HuH-7.5 (cell line): Measurements from ENCODE around the gene NGFR.
"Not testable (repeated sequence)": the region's sequence is repeated elsewhere in the genome, so short reads cannot be mapped to it uniquely, and the experiment has no call there.

Experiments
- DNase-seq: peaks from one replicate; pipeline ENCODE4 v3.0.0; 2011; ENCODE audit warnings: low spot score

NGFR gene

DNA sequence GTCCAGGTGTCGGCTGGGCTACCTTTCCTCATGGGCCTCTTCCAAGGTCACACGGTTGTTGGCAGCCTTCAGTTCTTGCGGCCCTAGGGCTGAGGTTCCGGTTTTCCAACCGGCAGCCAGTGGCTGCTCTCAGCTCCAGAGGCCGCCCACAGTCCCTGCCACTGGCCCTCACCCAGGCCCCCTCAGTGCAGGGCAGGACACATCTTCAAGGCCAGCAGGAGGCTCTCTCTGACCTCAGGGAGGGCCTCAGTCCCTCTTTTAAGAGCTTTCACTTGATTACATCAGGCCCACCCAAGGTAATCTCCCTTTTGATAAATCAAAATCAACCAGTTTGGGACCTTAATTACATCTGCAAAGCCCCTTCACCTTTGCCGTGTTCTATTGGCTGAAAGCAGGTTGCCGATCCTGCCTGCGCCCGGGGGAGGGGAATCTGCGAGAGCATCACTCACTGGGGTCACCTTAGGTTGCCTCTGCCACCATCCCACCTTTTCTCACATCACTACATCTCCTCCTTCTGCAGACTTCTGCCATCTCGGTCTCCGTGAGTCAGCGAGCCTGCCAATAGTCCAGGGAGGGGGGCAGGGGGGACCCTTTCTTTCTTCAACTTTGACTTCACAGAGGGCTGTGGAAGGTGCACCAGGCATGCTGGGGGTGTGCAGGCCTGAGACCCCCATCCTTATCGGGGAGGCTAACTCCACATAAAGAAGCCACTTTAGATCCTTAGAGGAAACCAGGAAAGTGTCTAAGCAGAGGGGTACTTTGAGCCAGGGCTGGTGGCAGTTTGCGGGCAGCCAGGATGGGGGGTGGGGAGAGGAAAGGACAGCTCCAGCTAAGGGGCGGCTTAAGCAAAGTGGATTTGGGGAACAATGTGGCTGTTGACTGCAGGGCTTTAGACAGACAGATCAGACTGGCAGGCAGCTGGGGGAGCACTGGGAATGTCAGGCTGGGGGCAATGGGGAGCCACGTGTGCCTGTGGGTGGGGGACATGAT, 51.7 kb downstream of the NGFR start:
- DNase-seq = no peak

DNA sequence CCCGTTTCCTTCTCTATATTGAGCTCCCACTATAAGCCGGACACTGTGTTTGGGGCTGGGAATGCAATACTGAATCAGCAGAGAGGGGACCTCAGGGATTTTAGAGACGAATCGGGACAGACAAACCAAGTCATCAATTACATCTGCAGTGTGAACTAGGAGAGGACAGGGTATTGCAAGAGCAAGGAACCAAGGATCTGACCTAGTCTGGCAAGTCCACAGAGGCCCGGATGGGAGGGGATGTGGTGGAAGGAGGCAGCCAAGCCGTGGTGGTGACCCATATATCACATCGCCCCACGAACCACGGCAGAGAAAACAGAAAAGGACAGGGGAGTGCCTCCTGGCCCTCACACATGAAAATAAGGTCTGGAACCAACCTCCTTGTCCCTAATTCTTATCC, 52.5 kb downstream of the NGFR start:
- no peak for DNase-seq

DNA sequence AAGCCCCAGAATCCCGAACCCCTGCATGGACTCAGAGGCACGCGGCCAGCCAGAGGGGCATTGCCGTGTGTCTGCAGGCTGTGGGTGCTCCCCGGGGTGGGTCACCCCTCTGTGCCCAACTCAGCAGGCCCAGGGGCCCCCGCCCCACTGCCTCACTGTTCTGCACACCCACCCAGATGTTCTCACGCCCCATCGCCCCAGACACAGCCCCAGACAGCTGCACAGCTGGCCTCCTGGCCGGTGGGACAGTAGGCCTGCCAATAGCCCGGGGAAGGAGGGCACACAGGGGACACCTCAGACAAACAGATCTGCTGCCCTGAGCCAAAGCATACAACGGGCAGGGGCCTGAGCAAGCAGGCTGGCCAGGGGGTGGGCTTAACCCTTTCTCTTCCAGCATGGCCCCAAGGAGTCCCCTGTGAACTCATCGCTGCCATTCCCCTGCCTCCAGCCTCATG, 53.0 kb downstream of the NGFR start:
- DNase-seq = no peak

DNA sequence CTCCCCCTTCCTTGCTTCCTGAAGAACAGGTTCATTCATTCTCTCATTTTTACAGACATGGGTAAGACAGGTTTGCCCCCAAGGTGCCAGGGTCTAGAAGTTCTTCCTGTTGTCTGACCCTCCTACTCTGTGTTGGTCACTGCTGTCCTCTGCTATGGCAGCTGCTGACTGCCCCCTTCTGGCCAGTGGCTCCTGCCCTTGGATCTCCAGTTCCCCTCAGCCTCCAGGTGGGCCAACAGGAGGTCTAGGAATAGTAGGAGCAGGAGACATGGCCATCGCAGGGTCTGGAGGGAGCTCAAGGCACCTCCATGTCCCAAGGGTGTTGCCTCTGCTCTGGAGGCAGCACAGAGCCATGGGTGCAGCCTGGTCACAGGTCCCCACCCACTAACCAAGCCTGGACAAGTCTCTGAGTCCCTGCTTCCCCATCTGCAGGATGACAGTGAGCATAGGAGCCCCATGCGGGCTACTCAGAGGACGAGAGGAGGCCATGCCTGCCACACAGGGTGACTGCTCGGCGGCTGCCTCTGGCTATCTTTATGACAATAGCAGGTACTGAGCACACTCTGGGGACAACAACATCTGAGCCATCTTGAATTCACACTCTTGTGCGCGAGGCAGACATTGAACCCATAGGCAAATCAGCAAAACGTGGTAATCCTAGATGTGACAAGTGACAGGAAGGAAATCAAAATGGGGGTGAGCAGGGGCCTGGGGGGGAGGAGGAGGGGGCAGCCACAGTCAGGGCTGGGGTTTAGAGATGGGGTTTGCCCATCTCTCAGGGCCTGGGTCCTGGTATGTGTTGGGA, 53.6 kb downstream of the NGFR start:
- peak; percentile 52 for DNase-seq

DNA sequence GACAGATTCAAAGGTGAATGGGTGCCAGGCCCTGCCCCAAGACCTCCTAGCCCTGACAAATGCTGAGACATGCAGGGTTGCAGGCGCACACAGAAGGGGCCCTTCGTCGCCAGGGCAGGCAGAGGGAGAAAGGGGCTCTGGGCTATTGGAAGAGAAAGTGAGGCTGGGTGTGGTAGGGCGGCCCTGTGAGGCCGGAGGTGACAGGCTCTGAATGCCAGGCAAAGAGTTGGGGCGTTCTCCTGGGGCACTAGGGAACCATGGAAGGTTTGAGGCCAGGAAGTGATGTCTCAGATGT, 54.2 kb downstream of the NGFR start:
- DNase-seq = no peak

DNA sequence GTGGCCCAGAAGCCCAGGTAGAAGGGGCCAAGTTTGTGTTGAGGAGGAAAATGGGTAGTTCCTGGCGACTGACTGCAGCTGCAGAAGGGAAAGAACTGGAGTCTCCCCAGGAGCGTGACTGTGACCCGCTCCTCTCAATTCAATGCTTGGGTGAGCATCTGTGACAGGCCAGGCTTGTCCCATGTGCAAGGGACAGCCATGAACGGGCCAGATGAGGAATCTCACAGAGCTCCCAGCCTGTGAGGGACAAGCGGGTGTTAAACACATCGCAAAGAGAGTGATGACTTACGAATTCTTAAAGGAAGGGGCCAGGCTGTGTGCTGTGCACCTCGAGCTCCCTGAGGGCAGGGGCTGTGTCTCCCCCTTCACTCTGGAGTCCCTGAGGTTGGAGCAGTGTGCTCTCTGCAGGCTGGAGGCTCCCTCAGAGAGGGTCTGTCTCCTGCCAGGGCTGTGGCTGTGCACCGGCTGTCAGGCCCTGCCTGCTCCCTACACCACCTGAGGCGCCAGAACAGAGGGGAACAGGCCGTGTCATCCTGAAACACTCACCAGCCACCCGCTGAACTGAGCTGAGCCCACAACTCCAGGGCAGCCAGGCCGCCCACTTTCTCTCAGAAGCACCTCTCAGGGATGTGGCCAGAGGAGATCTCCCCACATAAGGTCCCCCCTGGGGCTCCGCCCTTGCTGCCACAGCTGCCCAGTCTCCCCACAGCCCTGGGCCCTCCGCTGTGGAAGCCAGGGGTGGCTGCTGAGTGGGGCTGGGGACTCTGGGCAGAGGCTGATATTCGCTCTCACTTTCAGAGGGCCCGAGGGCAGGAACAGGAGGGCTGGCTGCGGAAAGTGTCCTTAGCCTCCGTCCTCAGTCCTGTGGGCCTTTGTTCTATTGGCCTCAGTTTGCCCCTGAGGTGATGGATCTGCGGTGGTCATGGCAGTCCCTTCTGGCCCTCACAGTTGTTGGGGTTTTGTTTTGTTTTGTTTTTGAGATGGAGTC, 54.9 kb downstream of the NGFR start:
- no peak for DNase-seq

DNA sequence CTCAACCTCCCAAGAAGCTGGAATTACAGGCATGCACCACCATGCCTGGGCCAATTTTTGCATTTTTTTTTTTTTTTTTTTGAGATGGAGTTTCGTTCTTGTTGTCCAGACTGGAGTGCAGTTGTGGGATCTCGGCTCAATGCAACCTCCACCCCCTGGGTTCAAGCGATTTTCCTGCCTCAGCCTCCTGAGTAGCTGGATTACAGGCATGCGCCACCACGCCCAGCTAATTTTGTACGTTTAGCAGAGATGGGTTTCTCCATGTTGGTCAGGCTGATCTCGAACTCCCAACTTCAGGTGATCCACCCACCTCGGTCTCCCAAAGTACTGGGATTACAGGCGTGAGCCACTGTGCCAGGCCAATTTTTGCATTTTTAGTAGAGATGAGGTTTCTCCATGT, 55.7 kb downstream of the NGFR start:
- not testable (repeated sequence) for DNase-seq

DNA sequence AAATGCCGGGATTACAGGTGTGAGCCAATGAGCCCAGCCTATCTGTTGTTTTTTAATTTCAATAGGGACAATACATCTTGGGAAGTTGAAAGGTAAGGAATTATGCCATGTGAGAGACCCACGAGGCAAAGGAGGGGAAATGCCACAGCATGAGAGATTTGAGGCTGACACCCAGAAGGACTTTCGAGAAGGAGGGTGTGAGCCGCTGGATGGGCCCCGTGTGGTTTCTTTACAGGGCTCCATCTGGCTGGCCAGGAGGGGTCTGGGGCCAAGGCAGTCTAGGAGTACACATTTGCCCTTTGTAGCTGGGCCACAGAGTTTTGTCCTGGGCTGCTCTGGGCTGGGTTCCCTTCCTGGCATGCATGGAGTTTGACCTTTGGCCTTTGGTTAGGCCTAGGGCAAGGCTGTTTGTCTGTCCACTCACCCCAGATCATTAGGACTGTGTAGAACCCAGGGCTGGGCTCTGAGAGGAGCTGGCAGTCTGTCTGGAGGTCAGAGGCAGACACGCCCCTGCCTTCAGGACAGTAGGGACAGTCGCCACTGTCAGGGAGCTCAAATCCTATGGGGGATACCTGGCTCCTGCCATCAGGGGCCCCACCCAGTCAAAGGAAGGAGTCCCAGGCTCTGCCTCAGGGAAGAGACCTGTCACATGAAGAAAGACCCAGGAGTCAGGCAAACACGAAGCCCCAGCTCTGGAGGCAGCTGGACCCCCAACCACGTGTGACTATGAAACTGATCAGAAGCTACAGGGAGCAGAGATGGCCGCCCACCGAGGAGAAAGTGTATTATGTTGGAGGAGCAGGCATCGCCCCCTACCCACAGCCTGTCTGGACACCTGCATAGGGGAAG, 56.4 kb downstream of the NGFR start:
- DNase-seq = no peak

DNA sequence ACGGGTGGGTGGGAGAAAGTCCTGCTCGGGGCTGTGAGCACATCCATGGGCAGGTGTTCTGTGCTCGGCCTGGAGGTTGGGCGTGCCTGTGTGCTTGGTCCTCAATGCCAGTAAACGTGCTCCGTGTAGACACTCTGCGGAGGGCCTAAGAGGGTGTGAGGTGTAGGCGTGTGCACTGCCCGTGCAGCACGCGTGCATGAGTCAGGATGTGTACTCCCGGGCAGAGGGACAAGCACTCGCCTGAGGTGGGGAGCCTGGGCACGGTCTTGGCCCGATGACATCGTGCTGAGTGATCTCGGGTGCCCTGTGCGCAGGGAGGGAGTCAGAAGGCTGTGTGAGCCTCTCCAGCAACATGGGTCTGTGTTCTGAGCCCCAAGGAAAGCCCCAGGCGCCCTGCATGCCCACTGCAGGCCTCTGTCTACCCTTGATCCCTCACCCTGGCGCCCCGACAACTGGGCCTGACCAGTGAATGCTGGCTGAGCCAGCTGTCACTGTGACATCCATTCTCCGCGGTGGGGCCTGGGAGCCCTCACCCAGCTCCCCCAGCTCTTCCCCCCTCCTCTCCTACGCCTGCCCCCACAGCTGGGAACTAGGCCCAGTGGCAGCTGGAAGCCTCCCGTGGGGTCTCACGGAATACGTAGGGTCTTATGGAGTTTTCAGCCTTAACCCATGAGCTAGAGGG, 57.1 kb downstream of the NGFR start:
- DNase-seq = no peak

DNA sequence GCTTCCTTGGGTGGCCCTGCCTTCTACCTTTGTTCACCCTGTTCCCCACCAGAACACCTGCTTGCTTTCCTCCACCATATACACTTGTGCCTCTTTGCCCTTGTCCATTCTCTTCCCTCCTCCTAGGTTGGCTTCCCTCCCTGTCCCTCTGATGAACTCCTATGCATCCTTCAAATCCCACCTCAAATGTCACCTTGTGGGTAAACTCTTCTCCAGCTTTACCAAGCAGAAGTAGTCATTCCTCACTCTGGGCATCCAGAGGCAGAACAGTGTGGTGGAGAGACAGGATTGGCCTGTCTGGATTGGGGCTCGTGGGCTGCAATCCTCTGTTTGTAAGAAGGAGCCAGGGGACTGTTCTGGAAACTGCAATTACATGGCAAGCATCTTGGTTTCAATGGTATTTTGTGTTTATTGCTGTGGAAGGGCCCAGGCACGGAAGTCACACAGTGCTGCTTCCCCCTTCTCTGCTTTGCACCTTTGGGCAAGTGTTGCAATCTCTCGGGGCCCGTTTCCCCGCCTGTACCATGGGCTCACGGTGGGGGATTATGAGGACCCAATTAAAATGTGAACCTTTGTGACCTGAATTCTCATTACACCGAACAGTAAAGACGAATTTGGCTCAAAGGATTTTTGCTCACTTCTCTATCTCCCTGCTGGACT, 58.7 kb downstream of the NGFR start:
- no peak for DNase-seq

DNA sequence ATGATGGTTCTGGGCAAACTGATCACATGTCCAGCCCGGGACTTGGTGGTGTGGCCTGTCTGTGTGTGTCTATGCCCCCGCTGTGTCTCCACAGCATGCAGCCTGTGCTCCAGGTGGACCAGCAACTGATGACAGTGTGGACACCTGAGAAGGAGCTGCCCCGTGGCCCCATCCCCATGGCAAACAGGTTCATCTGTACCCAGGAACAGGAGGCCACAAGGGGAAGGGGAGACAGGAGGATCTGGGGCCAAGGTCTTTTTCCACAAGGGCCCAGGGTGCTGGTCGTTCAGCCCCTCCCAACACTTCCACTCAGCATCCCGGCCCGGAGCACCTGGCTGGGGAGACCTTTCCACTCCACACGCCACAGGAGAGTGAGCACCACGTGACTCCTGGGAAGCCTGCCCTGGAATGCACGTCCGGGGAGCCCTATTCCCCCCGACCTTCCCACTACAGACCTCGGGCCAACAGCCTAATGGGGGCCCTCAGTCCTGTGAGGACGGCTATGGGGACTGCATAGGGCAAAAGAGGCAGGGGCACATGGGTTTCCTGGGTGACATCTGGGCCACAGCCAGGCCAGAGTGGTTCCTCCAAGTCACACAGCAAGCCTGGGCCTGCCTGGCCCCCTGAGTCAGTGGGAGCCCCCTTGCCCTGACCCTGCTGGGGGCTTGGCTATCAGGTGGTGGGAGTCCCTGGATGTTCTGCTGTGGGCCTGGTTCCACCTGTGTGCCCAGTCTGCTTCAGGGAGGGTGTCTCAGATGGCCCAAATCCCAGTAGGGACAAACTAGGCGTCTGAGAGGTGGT, 59.8 kb downstream of the NGFR start:
- DNase-seq = no peak

DNA sequence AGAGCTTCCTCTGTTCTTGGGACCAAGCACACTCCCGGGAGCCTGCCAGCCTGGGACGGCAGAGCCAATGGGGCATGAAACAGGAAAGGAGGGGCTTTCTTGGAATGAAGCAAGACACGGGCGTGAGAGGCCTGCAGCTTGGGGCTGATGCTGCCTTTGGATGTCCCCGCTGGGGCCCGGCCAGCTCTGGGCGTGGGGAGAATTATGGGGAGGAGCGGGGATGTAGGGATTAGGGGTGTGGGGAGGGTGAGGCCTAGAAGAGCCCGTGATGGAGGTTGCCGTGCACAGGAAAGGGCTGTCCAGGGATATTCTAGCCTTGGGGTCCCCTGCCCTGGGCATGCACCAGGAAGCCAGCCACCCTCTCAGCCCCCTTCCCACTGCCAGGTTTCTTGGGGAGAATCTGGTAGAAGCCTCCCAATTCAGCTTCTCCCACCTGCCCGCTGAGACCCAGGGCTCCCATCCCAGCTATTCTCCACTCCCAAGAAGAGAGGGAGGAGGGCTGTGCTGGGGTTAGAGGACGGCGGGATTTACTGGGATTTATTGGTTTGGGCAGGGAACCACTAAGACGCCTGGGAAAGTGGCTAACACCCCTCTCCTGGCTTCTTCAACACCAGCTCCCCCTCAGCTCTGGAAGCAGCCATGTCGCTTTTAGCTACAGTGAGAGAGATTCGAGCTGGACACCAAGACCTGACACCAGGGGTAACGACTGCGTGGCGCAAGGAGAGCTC, 60.6 kb downstream of the NGFR start:
- DNase-seq = no peak

DNA sequence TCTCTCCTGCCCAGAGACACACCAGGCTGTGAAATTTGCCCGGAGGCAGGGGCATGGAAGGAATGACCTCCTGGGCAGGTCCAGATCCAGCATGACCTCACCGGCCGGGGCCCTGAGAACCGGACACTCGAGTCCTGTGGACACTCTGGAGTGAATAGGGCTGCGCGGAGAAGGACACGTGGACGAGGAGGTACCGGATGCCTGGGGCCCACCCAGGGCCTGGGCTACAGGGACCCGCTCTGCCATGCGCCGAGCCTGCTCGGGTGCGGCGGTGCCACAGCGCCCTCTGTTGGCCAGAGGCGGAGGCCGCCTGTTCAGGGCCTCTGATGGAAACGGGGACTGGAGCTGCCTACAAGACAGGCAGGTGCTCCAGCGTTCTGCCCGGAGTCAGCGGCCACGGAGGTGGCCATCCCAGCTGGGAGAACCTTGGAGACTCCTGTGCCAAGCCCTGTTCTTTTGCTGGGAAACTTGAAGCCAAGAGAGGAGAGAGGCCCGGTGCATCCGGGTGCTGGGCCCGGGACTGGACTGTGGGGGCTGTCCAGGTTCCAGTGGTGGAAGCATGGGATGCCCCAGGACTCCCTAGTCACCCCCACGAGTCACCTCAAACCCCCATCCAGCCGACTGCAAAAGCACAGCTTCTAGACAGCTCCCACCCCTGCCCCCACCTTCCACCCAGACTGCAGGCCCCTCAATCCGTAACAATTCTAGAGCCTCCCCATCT, 61.3 kb downstream of the NGFR start:
- DNase-seq = peak; percentile 88

DNA sequence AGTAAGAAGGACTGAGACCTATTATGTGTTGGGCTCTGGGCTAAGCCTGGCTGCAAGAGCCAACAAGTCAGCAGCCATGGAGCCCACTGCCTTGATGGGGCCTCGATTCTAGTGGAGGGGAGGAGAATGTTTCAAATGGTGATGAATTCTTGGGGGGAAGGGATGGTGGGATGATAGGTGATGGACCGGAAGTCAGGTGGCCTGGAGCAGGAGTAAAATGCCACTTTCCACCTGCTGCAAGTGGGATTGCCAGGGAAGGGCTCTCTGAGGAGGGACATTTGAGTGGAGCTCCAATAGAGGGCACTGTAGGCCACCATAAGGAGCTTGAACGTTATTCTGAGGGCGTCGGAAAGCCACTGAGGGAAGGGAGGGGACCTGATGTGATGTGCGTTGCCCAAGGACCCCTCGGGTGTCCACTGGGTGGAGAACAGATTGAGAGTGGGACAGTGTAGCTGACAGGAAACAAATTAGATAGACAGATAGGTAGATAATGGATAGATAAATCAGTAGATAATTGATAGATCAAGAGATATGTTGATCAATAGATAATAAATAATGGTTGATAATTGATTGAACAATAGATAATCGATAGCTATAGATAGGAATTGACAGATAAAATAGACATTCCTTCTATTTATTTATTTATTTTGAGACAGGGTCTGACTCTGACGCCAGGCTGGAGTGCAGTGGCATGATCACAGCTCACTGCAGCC, 62.4 kb downstream of the NGFR start:
- DNase-seq = no peak
